Keratinocyte (primary cell): ENCODE measurements around the gene MSI1. TPM values are rescaled to one million over a fixed set of nuclear protein-coding genes. Genes with fewer than 3 reads are reported as not detected.

Experiments used
- DNase-seq: peaks from one replicate; pipeline ENCODE4 v3.0.0-alpha.2; 2011; ENCODE audit warnings: low read depth, missing footprints, low spot score
- FAIRE-seq: peaks from 2 replicates; lab custom pipeline; 2011; peaks lifted over from hg19 to GRCh38; lab: Jason Lieb, UNC
- H2AFZ ChIP-seq: 2 replicates; pipeline ENCODE4 v1.6.0; 2012; ENCODE audit warnings: low read length, control low read depth, inconsistent platforms; ENCODE audit not compliant: control insufficient read depth
- H3K27ac ChIP-seq: 2 replicates; pipeline ENCODE4 v1.5.1; 2011; ENCODE audit warnings: low read length; ENCODE audit not compliant: control insufficient read depth, insufficient read depth
- H3K27me3 ChIP-seq: 3 replicates; pipeline ENCODE4 v1.6.0; 2011; ENCODE audit warnings: low read length; ENCODE audit not compliant: control insufficient read depth, insufficient read depth; ENCODE audit errors: extremely low read depth
- H3K36me3 ChIP-seq, 2 experiments: 2 replicates in 1 of 2; 3 replicates in 1 of 2; pipeline ENCODE4 v1.5.1; 2011; ENCODE audit warnings: low read length in 2 of 2, mild to moderate bottlenecking in 1 of 2; ENCODE audit not compliant: control insufficient read depth in 2 of 2, insufficient read depth in 2 of 2; ENCODE audit errors: extremely low read depth in 1 of 2
- H3K4me1 ChIP-seq: 3 replicates; pipeline ENCODE4 v1.5.1; 2011; ENCODE audit warnings: low read length; ENCODE audit not compliant: control insufficient read depth, insufficient read depth; ENCODE audit errors: extremely low read depth
- H3K4me2 ChIP-seq: 3 replicates; pipeline ENCODE4 v1.6.0; 2011; ENCODE audit warnings: low read depth, low read length; ENCODE audit not compliant: control insufficient read depth, insufficient read depth; ENCODE audit errors: extremely low read depth
- H3K4me3 ChIP-seq, 3 experiments: fragments of 200-600 bp in 1 of 3; sonication (generic) in 1 of 3; 2 replicates in 2 of 3; 3 replicates in 1 of 3; pipeline ENCODE4 v1.5.1; 2011 to 2016; ENCODE audit warnings: low read length in 3 of 3, mild to moderate bottlenecking in 3 of 3, control low read depth in 2 of 3, inconsistent platforms in 1 of 3, low read depth in 1 of 3, mixed read lengths in 1 of 3, mixed run types in 1 of 3, moderate library complexity in 1 of 3; ENCODE audit not compliant: control insufficient read depth in 2 of 3, insufficient read depth in 2 of 3; ENCODE audit errors: extremely low read depth in 1 of 3
- H3K79me2 ChIP-seq: 2 replicates; pipeline ENCODE4 v1.6.0; 2012; ENCODE audit warnings: low read length; ENCODE audit not compliant: control insufficient read depth, insufficient read depth
- H3K9ac ChIP-seq: 3 replicates; pipeline ENCODE4 v1.6.0; 2011; ENCODE audit warnings: low read length; ENCODE audit not compliant: control insufficient read depth, insufficient read depth; ENCODE audit errors: extremely low read depth
- H3K9me1 ChIP-seq: 3 replicates; pipeline ENCODE4 v1.6.0; 2011; ENCODE audit warnings: low read length; ENCODE audit not compliant: control insufficient read depth, insufficient read depth; ENCODE audit errors: extremely low read depth
- H3K9me3 ChIP-seq: 2 replicates; pipeline ENCODE4 v1.5.1; 2012; ENCODE audit warnings: low read depth, low read length; ENCODE audit not compliant: control insufficient read depth
- H4K20me1 ChIP-seq: 3 replicates; pipeline ENCODE4 v1.6.0; 2011; ENCODE audit warnings: low read length; ENCODE audit not compliant: control insufficient read depth, insufficient read depth; ENCODE audit errors: extremely low read depth
- CTCF ChIP-seq, 3 experiments: IDR thresholded peaks in 1 of 3; conservative IDR thresholded peaks in 1 of 3; optimal IDR thresholded peaks in 1 of 3; 2 replicates in 2 of 3; 3 replicates in 1 of 3; pipeline versions ENCODE3 to v1.5.1; 2011; ENCODE audit warnings: low read length in 3 of 3, mild to moderate bottlenecking in 3 of 3, moderate library complexity in 2 of 3, control low read depth in 1 of 3, inconsistent platforms in 1 of 3; ENCODE audit not compliant: insufficient read depth in 2 of 3; ENCODE audit errors: extremely low read depth in 1 of 3
- EZH2 ChIP-seq: IDR thresholded peaks from one replicate; pipeline ENCODE4 v1.6.1; 2012; ENCODE audit warnings: inconsistent platforms, mild to moderate bottlenecking, low read length, moderate library complexity
- dilution Hi-C: fragments of 300-500 bp; cut with MboI; formaldehyde crosslinking; loops from one replicate; pipeline ENCODE4 v1.7.0; 2020; ENCODE audit warnings: low sequenced_read_pairs; ENCODE audit not compliant: extremely low pct_ligation_motif_present
- polyA plus RNA-seq, 5 experiments: library from polyadenylated mRNA; depleted of rRNA in 3 of 5; stranded (reverse) in 3 of 5; stranded (forward) in 1 of 5; unstranded in 1 of 5; fragments of >200 nt; gene quantifications; 1 replicate in 1 of 5; 2 replicates in 3 of 5; 3 replicates in 1 of 5; pipeline versions ENCODE4 v1.2.1 to v1.2.3, GENCODE V29; 2011 to 2012; ENCODE audit warnings: missing spikeins in 2 of 5, low read depth in 1 of 5, low replicate concordance in 1 of 5

The MSI1 gene
- polyA plus RNA-seq, 1 donor (not counting 4 experiments of a cell fraction or from before 2014, with no cell fraction given), result not detected

DNA sequence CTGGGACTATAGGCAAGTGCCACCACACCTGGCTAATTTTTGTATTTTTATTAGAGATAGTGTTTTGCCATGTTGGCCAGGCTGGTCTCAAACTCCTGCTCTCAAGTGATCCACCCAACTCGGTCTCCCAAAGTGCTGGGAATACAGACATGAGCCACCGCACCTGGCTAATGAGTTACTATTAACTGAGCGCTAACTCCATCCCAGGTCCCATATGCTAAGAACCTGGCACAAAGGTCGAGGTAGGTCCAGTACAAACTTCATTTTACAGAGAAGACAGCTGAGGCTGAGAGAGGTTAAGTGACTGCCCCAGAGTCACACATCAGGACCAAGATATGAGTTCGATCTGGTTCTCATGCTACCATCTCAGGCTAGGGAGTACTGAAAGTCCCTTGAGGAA is 36.9 kb downstream of the MSI1 start:
- no peaks in the 10 kb centered on the region for H3K4me1 ChIP-seq
- H3K9me1 ChIP-seq, result no peaks in the 10 kb centered on the region
- no peaks in the 10 kb centered on the region for H3K36me3 ChIP-seq
- H3K9me3 ChIP-seq, result no peaks in the 10 kb centered on the region
- no peaks in the 10 kb centered on the region for H3K79me2 ChIP-seq
- no peaks in the 10 kb centered on the region for H4K20me1 ChIP-seq
- H3K4me2 ChIP-seq, result no peak overlapping the region
- no peak for TF ChIP-seq CTCF (optimal IDR thresholded peaks at IDR 0.05 in 1 of 3, IDR thresholded peaks at IDR 0.05 in 1 of 3, conservative IDR thresholded peaks at IDR 0.05 in 1 of 3; ENCODE audit: extremely low read depth in 1 of 3, insufficient read depth in 2 of 3, low read length in 3 of 3)
- TF ChIP-seq EZH2, result no peak
- H3K27ac ChIP-seq, result no peak overlapping the region
- H3K27me3 ChIP-seq, result peaks cover 9% of the 10 kb centered on the region
- dilution Hi-C loops, result no loop called here
- H2AFZ ChIP-seq, result no peak overlapping the region
- no peak for FAIRE-seq
- no peak overlapping the region for H3K4me3 ChIP-seq
- DNase-seq, result no peak
- H3K9ac ChIP-seq, result no peak overlapping the region

DNA sequence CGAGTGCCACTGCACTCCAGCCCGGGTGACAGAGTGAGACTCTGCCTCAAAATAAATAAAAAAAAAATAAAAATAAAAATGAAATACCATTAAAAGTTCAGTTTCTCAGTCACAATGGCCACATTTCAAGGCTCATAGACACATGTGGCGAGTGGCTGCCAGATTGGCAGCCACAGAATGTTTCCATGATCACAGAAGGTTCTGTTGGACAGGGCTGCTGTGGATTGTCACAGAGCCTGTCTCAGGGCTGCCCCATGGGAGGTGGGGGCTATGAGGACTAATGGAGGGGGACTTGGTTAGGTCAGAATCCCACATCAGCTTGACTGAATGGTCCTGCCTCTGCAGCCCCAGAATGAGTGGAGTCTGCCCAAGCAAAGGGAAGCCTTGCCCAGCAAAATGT is 37.6 kb downstream of the MSI1 start:
- FAIRE-seq (no peak), DNase-seq (no peak)
- Histone ChIP-seq H3K79me2 (no peaks in the 10 kb centered on the region), H3K4me2 (no peak overlapping the region), H4K20me1 (no peaks in the 10 kb centered on the region), H3K9me3 (no peaks in the 10 kb centered on the region), H3K36me3 (no peaks in the 10 kb centered on the region), H3K4me1 (no peaks in the 10 kb centered on the region), H3K9me1 (no peaks in the 10 kb centered on the region), H3K27ac (no peak overlapping the region), H3K4me3 (no peak overlapping the region), H3K27me3 (peaks cover 9% of the 10 kb centered on the region), H3K9ac (no peak overlapping the region), H2AFZ (no peak overlapping the region)
- TF ChIP-seq CTCF (optimal IDR thresholded peaks at IDR 0.05 in 1 of 3, IDR thresholded peaks at IDR 0.05 in 1 of 3, conservative IDR thresholded peaks at IDR 0.05 in 1 of 3; ENCODE audit: extremely low read depth in 1 of 3, insufficient read depth in 2 of 3, low read length in 3 of 3) (no peak), EZH2 (no peak)
- dilution Hi-C loops, result no loop called here
